M059J (cell line): ENCODE data around the gene ARHGEF5. TPM values are rescaled to one million over a fixed set of nuclear protein-coding genes. Genes with fewer than 3 reads are reported as not detected.

Experiments
- DNase-seq: peaks from one replicate; pipeline ENCODE4 v3.0.0-alpha.2; 2012; ENCODE audit warnings: low read depth
- total RNA-seq: library from RNA; depleted of rRNA; stranded (reverse); fragments of >200 nt; shearing (Covaris generic); gene quantifications from 2 replicates; pipeline ENCODE4 v1.2.3, GENCODE V29; 2014; rRNA removed

ARHGEF5 gene
- total RNA-seq, 1 experiment from 2014 or later = 3.3 TPM

DNA sequence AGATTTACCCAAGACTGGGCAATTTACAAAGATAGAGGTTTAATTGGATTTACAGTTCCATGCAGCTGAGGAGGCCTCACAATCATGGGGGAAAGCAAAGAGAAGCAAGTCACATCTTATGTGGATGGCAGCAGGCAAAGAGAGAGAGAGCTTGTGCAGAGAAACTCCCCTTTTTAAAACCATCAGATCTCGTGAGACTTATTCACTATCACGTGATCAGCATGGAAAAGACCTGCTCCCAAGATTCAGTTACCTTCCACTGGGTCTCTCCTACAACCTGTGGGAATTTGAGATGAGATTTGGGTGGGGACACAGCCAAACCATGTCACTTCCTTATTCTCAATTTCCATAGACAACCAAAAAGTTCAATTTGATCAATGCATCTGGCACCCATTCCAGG lies 73.2 kb downstream of the ARHGEF5 start:
- DNase-seq = no peak

Other genes with a start within 250 kb of the ARHGEF5 start
- not detected in 2 replicates for gene OR2A2, start 245.8 kb upstream of the ARHGEF5 start, total RNA-seq
- gene OR2A14, start 232.2 kb upstream of the ARHGEF5 start, total RNA-seq = not detected in 2 replicates
- gene CTAGE4, start 171.9 kb upstream of the ARHGEF5 start, total RNA-seq = 2.7 TPM in 1 of 2 replicates, not detected in the other
- gene ARHGEF35, start 159.6 kb upstream of the ARHGEF5 start, total RNA-seq = not detected in 2 replicates
- gene OR2A42, start 115.8 kb upstream of the ARHGEF5 start, total RNA-seq = not detected in 2 replicates
- gene OR2A7, start 90.6 kb upstream of the ARHGEF5 start, total RNA-seq = 0.07 and 0.98 TPM in 2 replicates
- gene CTAGE8, start 86.1 kb upstream of the ARHGEF5 start, total RNA-seq = 0.05 and 0.42 TPM in 2 replicates
- 0.05 TPM in 1 of 2 replicates, not detected in the other for gene OR2A1, start 43.0 kb upstream of the ARHGEF5 start, total RNA-seq
- gene NOBOX, start 48.3 kb downstream of the ARHGEF5 start, total RNA-seq = not detected in 2 replicates